ENCODE measurements around the gene SMARCD3.

DNA sequence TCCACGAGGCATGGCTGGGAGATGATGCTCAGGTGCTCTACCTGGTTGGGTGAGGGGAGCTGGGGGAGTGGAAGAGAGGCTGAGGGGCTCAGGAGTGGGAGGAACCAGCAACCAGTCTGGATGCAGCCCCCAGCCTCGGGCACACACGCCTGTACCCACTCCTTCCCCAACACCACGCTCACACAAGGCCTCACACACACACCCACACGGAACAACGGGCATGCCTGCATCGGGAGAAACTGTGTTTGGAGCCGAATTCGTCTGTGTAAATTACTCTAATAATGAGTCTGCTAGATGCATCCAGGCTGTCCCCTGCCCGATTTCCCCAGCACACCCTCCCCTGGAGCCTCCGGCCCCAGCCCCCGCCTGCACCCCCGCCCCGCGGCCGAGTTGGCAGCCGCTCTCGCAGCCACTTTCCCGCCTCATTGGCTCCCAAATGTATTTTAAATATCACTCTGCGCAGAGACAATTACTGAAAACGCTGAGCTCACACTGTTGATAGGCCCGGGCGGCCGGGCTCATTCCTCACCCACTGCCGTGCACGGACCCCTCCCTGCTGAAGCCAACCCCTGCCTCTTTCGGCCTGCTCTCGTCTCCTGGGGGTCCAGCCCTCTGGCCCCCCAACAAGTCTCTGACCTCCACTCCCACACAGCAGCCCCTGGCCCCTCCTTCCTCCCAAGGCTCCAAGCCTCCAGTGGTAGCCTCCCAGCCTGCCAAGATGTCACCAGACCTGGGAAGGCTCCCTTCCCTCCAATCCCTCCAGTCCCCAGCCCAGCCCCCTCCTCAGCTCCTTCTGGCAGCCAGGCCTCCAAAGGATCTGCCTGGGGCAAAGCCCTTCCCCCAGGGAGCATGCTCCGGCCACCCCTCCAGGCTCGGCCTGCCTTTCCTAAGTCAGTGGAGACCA, 49.3 kb downstream of the SMARCD3 start:
- no peak for TF ChIP-seq GABPA (IDR thresholded peaks at IDR 0.05 in 1 of 2, conservative IDR thresholded peaks at IDR 0.05 in 1 of 2)
- TF ChIP-seq, protein P1, sequence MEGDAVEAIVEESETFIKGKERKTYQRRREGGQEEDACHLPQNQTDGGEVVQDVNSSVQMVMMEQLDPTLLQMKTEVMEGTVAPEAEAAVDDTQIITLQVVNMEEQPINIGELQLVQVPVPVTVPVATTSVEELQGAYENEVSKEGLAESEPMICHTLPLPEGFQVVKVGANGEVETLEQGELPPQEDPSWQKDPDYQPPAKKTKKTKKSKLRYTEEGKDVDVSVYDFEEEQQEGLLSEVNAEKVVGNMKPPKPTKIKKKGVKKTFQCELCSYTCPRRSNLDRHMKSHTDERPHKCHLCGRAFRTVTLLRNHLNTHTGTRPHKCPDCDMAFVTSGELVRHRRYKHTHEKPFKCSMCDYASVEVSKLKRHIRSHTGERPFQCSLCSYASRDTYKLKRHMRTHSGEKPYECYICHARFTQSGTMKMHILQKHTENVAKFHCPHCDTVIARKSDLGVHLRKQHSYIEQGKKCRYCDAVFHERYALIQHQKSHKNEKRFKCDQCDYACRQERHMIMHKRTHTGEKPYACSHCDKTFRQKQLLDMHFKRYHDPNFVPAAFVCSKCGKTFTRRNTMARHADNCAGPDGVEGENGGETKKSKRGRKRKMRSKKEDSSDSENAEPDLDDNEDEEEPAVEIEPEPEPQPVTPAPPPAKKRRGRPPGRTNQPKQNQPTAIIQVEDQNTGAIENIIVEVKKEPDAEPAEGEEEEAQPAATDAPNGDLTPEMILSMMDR (IDR thresholded peaks at IDR 0.05; ENCODE audit: low read depth, low read length, missing input control) = no peak
- TF ChIP-seq, protein P2, sequence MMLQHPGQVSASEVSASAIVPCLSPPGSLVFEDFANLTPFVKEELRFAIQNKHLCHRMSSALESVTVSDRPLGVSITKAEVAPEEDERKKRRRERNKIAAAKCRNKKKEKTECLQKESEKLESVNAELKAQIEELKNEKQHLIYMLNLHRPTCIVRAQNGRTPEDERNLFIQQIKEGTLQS (IDR thresholded peaks at IDR 0.05) = no peak
- TF ChIP-seq, protein P3, sequence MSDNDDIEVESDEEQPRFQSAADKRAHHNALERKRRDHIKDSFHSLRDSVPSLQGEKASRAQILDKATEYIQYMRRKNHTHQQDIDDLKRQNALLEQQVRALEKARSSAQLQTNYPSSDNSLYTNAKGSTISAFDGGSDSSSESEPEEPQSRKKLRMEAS (IDR thresholded peaks at IDR 0.05) = no peak
